ENCODE measurements around the gene SULT2B1.
"Not testable (repeated sequence)": the region's sequence is repeated elsewhere in the genome, so short reads cannot be mapped to it uniquely, and the experiment has no call there.

The SULT2B1 gene

GRCh38 chr19:48551437-48552302, at the start of gene SULT2B1:
Gene SULT2B1 (plus strand): TSS chr19:48552172. CDS start chr19:48552253, 81 bp downstream.
- DNase-seq, result peak; percentile 67

- DNase-seq, result no peak
These were observed 49.5 kb upstream of the SULT2B1 start for GRCh38 chr19:48502350-48503018.

- DNase-seq, result no peak
These were observed 45.7 kb upstream of the SULT2B1 start for GRCh38 chr19:48506138-48506733.

- DNase-seq, result no peak
These were observed 44.0 kb upstream of the SULT2B1 start for GRCh38 chr19:48507911-48508439.

- no peak for DNase-seq
These were observed 43.1 kb upstream of the SULT2B1 start for GRCh38 chr19:48508729-48509411.

GRCh38 chr19:48509467-48510194, 42.3 kb upstream of the SULT2B1 start:
- DNase-seq, result no peak

GRCh38 chr19:48510421-48511268, 41.3 kb upstream of the SULT2B1 start:
- no peak for DNase-seq

GRCh38 chr19:48511321-48511731, 40.6 kb upstream of the SULT2B1 start:
- DNase-seq, result no peak

GRCh38 chr19:48511800-48512503, 40.0 kb upstream of the SULT2B1 start, which contains the start of gene LMTK3:
Gene LMTK3 (minus strand): TSS chr19:48511835. CDS start chr19:48511576, 259 bp downstream.
- DNase-seq, result no peak

GRCh38 chr19:48512504-48513288, 39.3 kb upstream of the SULT2B1 start:
- no peak for DNase-seq

GRCh38 chr19:48513289-48514122, 38.5 kb upstream of the SULT2B1 start:
- DNase-seq, result peak; percentile 46

GRCh38 chr19:48514123-48514458, 37.9 kb upstream of the SULT2B1 start:
- no peak for DNase-seq

GRCh38 chr19:48516536-48516935, 35.4 kb upstream of the SULT2B1 start:
- no peak for DNase-seq

GRCh38 chr19:48518207-48518606, 33.8 kb upstream of the SULT2B1 start:
- no peak for DNase-seq

GRCh38 chr19:48519426-48519825, 32.5 kb upstream of the SULT2B1 start:
- not testable (repeated sequence) for DNase-seq

- no peak for DNase-seq
These were observed 31.8 kb upstream of the SULT2B1 start for GRCh38 chr19:48520134-48520533.

- no peak for DNase-seq
These were observed 27.8 kb upstream of the SULT2B1 start for GRCh38 chr19:48524221-48524620.

GRCh38 chr19:48524732-48525131, 27.2 kb upstream of the SULT2B1 start:
- no peak for DNase-seq

GRCh38 chr19:48529156-48529555, 22.8 kb upstream of the SULT2B1 start:
- no peak for DNase-seq

All from NCI-H1417 treated with DMSO at 0.1 percent for 48 hours (cell line).